Vagina (tissue), 2 donors: ENCODE measurements around the gene CCDC57. TPM values are rescaled to one million over a fixed set of nuclear protein-coding genes. Genes with fewer than 3 reads are reported as not detected.

Experiments
- DNase-seq, 2 donors: peaks; one replicate each; pipeline ENCODE4 v3.0.0-alpha.2; 2017; ENCODE audit errors: extremely low spot score in 2 of 2
- H3K27ac ChIP-seq: fragments of 200-600 bp; sonication (generic); one replicate; pipeline ENCODE4 v1.5.1; 2019
- H3K27me3 ChIP-seq: fragments of 200-600 bp; sonication (generic); one replicate; pipeline ENCODE4 v1.5.1; 2019
- H3K36me3 ChIP-seq, 2 donors: fragments of 200-600 bp; sonication (generic); one replicate each; pipeline ENCODE4 v1.5.1; 2017 to 2019
- H3K4me1 ChIP-seq: fragments of 200-600 bp; sonication (generic); one replicate; pipeline ENCODE4 v1.5.1; 2019
- H3K4me3 ChIP-seq, 2 donors: fragments of 200-600 bp; sonication (generic); 1 replicate in 1 of 2; 2 replicates in 1 of 2; pipeline ENCODE4 v1.5.1; 2016 to 2019
- H3K9me3 ChIP-seq: fragments of 200-600 bp; sonication (generic); one replicate; pipeline ENCODE4 v1.5.1; 2019
- CTCF ChIP-seq, 3 experiments: fragments of 450-650 bp in 2 of 3; fragments of 200-600 bp in 1 of 3; sonication (generic) in 1 of 3; IDR thresholded peaks; one replicate each; pipeline ENCODE4 v1.5.1; 2017 to 2019; ENCODE audit warnings: antibody characterized with exemption in 3 of 3, mild to moderate bottlenecking in 2 of 3, moderate library complexity in 2 of 3
- POLR2A ChIP-seq, 2 donors: fragments of 450-650 bp; IDR thresholded peaks; one replicate each; pipeline ENCODE4 v1.6.1; 2017; ENCODE audit warnings: antibody characterized with exemption in 2 of 2, mild to moderate bottlenecking in 2 of 2, moderate library complexity in 2 of 2
- POLR2AphosphoS5 ChIP-seq, 2 donors: sonication (generic); formaldehyde crosslinking; IDR thresholded peaks; one replicate each; pipeline ENCODE4 v1.9.0; 2017; ENCODE audit warnings: antibody characterized with exemption in 2 of 2, mild to moderate bottlenecking in 2 of 2, low read depth in 1 of 2; ENCODE audit not compliant: insufficient read depth in 1 of 2
- intact Hi-C: fragments of 100-400 bp; cut with DNase I; formaldehyde crosslinking; loops from one replicate; pipeline ENCODE4 v1.15.1; 2023
- total RNA-seq: library from RNA; depleted of rRNA; stranded (reverse); fragments of >200 nt; gene quantifications from one replicate; pipeline ENCODE4 v1.2.3, GENCODE V29; 2016

Gene CCDC57
- total RNA-seq, 1 donor from 2014 or later: 26.5 TPM

- no peak overlapping the region for H3K4me3 ChIP-seq
- peak overlapping the region; percentile 85 for H3K27ac ChIP-seq
- intact Hi-C loops: no loop called here
- no peaks in the 10 kb centered on the region for H3K27me3 ChIP-seq
- no peak for DNase-seq
- H3K36me3 ChIP-seq: peaks cover 0 to 13% of the 10 kb centered on the region in 2 donors
- H3K4me1 ChIP-seq: peaks cover 93% of the 10 kb centered on the region
- TF ChIP-seq CTCF (IDR thresholded peaks at IDR 0.05) (no peak), POLR2A (IDR thresholded peaks at IDR 0.05) (no peak)
- H3K9me3 ChIP-seq: no peaks in the 10 kb centered on the region
Observed at GRCh38 chr17:82239401-82239925, 26.8 kb upstream of the CCDC57 start.

DNA sequence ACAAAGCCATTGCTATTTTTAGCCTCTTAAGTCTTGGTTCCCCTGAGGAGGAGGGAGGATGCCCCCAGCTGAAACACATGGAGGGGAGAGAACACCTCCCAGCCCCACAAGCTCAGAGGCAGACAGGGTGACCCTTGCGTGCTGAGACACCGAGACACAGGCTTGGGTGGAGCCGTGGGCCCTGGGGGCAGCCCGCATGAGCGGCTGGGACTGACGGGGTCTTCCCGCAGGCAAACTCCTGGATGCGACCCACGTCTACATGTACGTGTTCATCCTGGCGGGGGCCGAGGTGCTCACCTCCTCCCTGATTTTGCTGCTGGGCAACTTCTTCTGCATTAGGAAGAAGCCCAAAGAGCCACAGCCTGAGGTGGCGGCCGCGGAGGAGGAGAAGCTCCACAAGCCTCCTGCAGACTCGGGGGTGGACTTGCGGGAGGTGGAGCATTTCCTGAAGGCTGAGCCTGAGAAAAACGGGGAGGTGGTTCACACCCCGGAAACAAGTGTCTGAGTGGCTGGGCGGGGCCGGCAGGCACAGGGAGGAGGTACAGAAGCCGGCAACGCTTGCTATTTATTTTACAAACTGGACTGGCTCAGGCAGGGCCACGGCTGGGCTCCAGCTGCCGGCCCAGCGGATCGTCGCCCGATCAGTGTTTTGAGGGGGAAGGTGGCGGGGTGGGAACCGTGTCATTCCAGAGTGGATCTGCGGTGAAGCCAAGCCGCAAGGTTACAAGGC lies 26.0 kb upstream of the CCDC57 start:
- Histone ChIP-seq H3K9me3 (no peaks in the 10 kb centered on the region), H3K36me3 (peaks cover 0 to 4% of the 10 kb centered on the region in 2 donors), H3K4me1 (peaks cover 92% of the 10 kb centered on the region), H3K27me3 (no peaks in the 10 kb centered on the region), H3K4me3 (peak overlapping the region; percentile 21 to 39), H3K27ac (peak overlapping the region; percentile 85)
- intact Hi-C loops: no loop called here
- TF ChIP-seq POLR2A (IDR thresholded peaks at IDR 0.05) (no peak), POLR2AphosphoS5 (IDR thresholded peaks at IDR 0.05; ENCODE audit: insufficient read depth in 1 of 2, low read depth in 1 of 2) (peak; percentile 38 to 76)
- DNase-seq: no peak

GRCh38 chr17:82237746-82238471 lies 25.3 kb upstream of the CCDC57 start:
- intact Hi-C loops: no loop called here
- Histone ChIP-seq H3K27ac (peak overlapping the region; percentile 85), H3K4me3 (peak overlapping the region; percentile 21 to 39), H3K27me3 (no peaks in the 10 kb centered on the region), H3K9me3 (no peaks in the 10 kb centered on the region), H3K4me1 (peaks cover 89% of the 10 kb centered on the region), H3K36me3 (no peaks in the 10 kb centered on the region)
- no peak for DNase-seq
- TF ChIP-seq CTCF (IDR thresholded peaks at IDR 0.05) (no peak), POLR2AphosphoS5 (IDR thresholded peaks at IDR 0.05; ENCODE audit: insufficient read depth in 1 of 2, low read depth in 1 of 2) (no peak), POLR2A (IDR thresholded peaks at IDR 0.05) (no peak)

GRCh38 chr17:82237083-82237745 lies 24.6 kb upstream of the CCDC57 start:
- no peaks in the 10 kb centered on the region for H3K27me3 ChIP-seq
- H3K27ac ChIP-seq: peak overlapping the region; percentile 85
- intact Hi-C loops: no loop called here
- no peak for TF ChIP-seq POLR2AphosphoS5 (IDR thresholded peaks at IDR 0.05; ENCODE audit: insufficient read depth in 1 of 2, low read depth in 1 of 2)
- TF ChIP-seq POLR2A (IDR thresholded peaks at IDR 0.05): no peak
- TF ChIP-seq CTCF (IDR thresholded peaks at IDR 0.05): no peak
- peaks cover 89% of the 10 kb centered on the region for H3K4me1 ChIP-seq
- DNase-seq: no peak
- H3K9me3 ChIP-seq: no peaks in the 10 kb centered on the region
- no peaks in the 10 kb centered on the region for H3K36me3 ChIP-seq
- no peak overlapping the region for H3K4me3 ChIP-seq

GRCh38 chr17:82236142-82236971 lies 23.7 kb upstream of the CCDC57 start:
- H3K9me3 ChIP-seq: no peaks in the 10 kb centered on the region
- DNase-seq: no peak
- H3K36me3 ChIP-seq: no peaks in the 10 kb centered on the region
- peaks cover 89% of the 10 kb centered on the region for H3K4me1 ChIP-seq
- H3K27ac ChIP-seq: peak overlapping the region; percentile 85
- intact Hi-C loops: no loop called here
- no peaks in the 10 kb centered on the region for H3K27me3 ChIP-seq
- TF ChIP-seq POLR2AphosphoS5 (IDR thresholded peaks at IDR 0.05; ENCODE audit: insufficient read depth in 1 of 2, low read depth in 1 of 2) (peak in 1 of 2 donors; percentile 27), CTCF (IDR thresholded peaks at IDR 0.05) (peak; percentile 75 to 87 (median 86)), POLR2A (IDR thresholded peaks at IDR 0.05) (no peak)
- H3K4me3 ChIP-seq: no peak overlapping the region
